H1 (cell line): Measurements from ENCODE around the gene SLC51B. TPM values are rescaled to one million over a fixed set of nuclear protein-coding genes. Genes with fewer than 3 reads are reported as not detected.

Experiments
- CTCF ChIA-PET: fragments of 300-600 bp; sonication (Branson Sonifier 250); formaldehyde crosslinking; loops from one replicate; lab custom pipeline; 2021; ENCODE audit not compliant: partially characterized antibody; lab: Charles Lee
- POLR2A ChIA-PET: fragments of 300-600 bp; sonication (Branson Sonifier 250); formaldehyde crosslinking; loops from one replicate; lab custom pipeline; 2021; ENCODE audit warnings: inconsistent platforms; ENCODE audit not compliant: partially characterized antibody; lab: Charles Lee
- DNase-seq, 2 experiments: peaks; one replicate each; pipeline versions ENCODE4 v3.0.0 to v3.0.0-alpha.2; 2010 to 2022; ENCODE audit warnings: low spot score in 2 of 2, low read depth in 1 of 2, mixed read lengths in 1 of 2
- FAIRE-seq: peaks from 2 replicates; lab custom pipeline; 2011; peaks lifted over from hg19 to GRCh38; lab: Jason Lieb, UNC
- H2AFZ ChIP-seq: 2 replicates; pipeline ENCODE4 v1.8.1; 2012; ENCODE audit warnings: low read length, inconsistent platforms
- H2AK5ac ChIP-seq: 2 replicates; pipeline ENCODE4 v1.6.1; 2013; ENCODE audit warnings: low read depth, low read length
- H2BK120ac ChIP-seq: replicated peaks from 2 replicates; pipeline ENCODE3; 2013; ENCODE audit warnings: low read depth, low read length, inconsistent platforms
- H2BK12ac ChIP-seq: 2 replicates; pipeline ENCODE4 v1.6.1; 2013; ENCODE audit warnings: low read depth, low read length
- H2BK15ac ChIP-seq: 2 replicates; pipeline ENCODE4 v1.6.1; 2013; ENCODE audit warnings: low read length
- H2BK20ac ChIP-seq: 2 replicates; pipeline ENCODE4 v1.6.1; 2013; ENCODE audit warnings: low read length
- H2BK5ac ChIP-seq: 2 replicates; pipeline ENCODE4 v1.6.1; 2013; ENCODE audit warnings: low read depth, low read length
- H3K14ac ChIP-seq: 2 replicates; pipeline ENCODE4 v1.6.1; 2013; ENCODE audit warnings: inconsistent platforms; ENCODE audit not compliant: insufficient read length
- H3K18ac ChIP-seq: 2 replicates; pipeline ENCODE4 v1.6.1; 2013; ENCODE audit warnings: low read length; ENCODE audit errors: extremely low read depth
- H3K23ac ChIP-seq: 2 replicates; pipeline ENCODE4 v1.6.1; 2013; ENCODE audit warnings: inconsistent platforms; ENCODE audit not compliant: insufficient read length
- H3K23me2 ChIP-seq: 2 replicates; pipeline ENCODE4 v1.6.1; 2013; ENCODE audit warnings: low read depth, low read length
- H3K27ac ChIP-seq: 2 replicates; pipeline ENCODE4 v1.6.1; 2011; ENCODE audit warnings: low read depth, low read length, inconsistent platforms
- H3K27me3 ChIP-seq, 4 experiments: replicated peaks in 1 of 4; 1 replicate in 1 of 4; 2 replicates in 3 of 4; pipeline versions ENCODE4 v1.6.1 to v1.8.1; 2011 to 2013; ENCODE audit warnings: low read length in 3 of 4, mild to moderate bottlenecking in 3 of 4, inconsistent platforms in 2 of 4, mixed read lengths in 2 of 4, moderate library complexity in 1 of 4; ENCODE audit not compliant: control insufficient read depth in 3 of 4, insufficient read depth in 3 of 4; ENCODE audit errors: extremely low read depth in 1 of 4
- H3K36me3 ChIP-seq, 4 experiments: 2 replicates each; pipeline versions ENCODE4 v1.6.1 to v1.8.1; 2011 to 2013; ENCODE audit warnings: mild to moderate bottlenecking in 4 of 4, low read length in 3 of 4, moderate library complexity in 2 of 4, control low read depth in 1 of 4, inconsistent platforms in 1 of 4; ENCODE audit not compliant: insufficient read depth in 4 of 4, control insufficient read depth in 2 of 4
- H3K4ac ChIP-seq: replicated peaks from 2 replicates; pipeline ENCODE3; 2013; ENCODE audit warnings: low read length, low read depth, mixed read lengths, inconsistent platforms; ENCODE audit not compliant: insufficient read length
- H3K4me1 ChIP-seq, 4 experiments: replicated peaks in 1 of 4; 1 replicate in 1 of 4; 2 replicates in 3 of 4; pipeline versions ENCODE4 v1.6.1 to v1.8.1; 2011 to 2013; ENCODE audit warnings: low read length in 3 of 4, inconsistent platforms in 2 of 4, mixed read lengths in 1 of 4; ENCODE audit not compliant: insufficient read depth in 4 of 4, control insufficient read depth in 3 of 4
- H3K4me2 ChIP-seq, 2 experiments: 2 replicates each; pipeline versions ENCODE4 v1.6.1 to v1.8.1; 2011 to 2013; ENCODE audit warnings: low read depth in 2 of 2, low read length in 2 of 2, control low read depth in 1 of 2, inconsistent platforms in 1 of 2, mild to moderate bottlenecking in 1 of 2; ENCODE audit not compliant: insufficient read depth in 1 of 2
- H3K4me3 ChIP-seq, 4 experiments: fragments of 200-600, 300-600 bp in 1 of 4; sonication (generic), shearing (Covaris generic), sonication (Bioruptor Twin) in 1 of 4; 2 replicates each; pipeline versions ENCODE4 v1.5.1 to v1.8.1; 2011 to 2016; ENCODE audit warnings: low read length in 4 of 4, low read depth in 3 of 4, control low read depth in 2 of 4, inconsistent platforms in 2 of 4, mild to moderate bottlenecking in 2 of 4, mixed read lengths in 1 of 4, moderate library complexity in 1 of 4; ENCODE audit not compliant: insufficient read depth in 2 of 4; ENCODE audit errors: extremely low read depth in 1 of 4
- H3K56ac ChIP-seq: replicated peaks from 2 replicates; pipeline ENCODE3; 2013; ENCODE audit warnings: low read depth, mild to moderate bottlenecking, mixed read lengths, low read length, inconsistent platforms; ENCODE audit not compliant: insufficient read length
- H3K79me1 ChIP-seq: 2 replicates; pipeline ENCODE4 v1.6.1; 2013; ENCODE audit warnings: low read depth, low read length, control low read depth
- H3K79me2 ChIP-seq, 2 experiments: 2 replicates each; pipeline versions ENCODE4 v1.6.1 to v1.8.1; 2012 to 2013; ENCODE audit warnings: low read length in 2 of 2, mild to moderate bottlenecking in 2 of 2, inconsistent platforms in 1 of 2; ENCODE audit not compliant: insufficient read depth in 2 of 2, control insufficient read depth in 1 of 2
- H3K9ac ChIP-seq, 4 experiments: replicated peaks in 1 of 4; 1 replicate in 1 of 4; 2 replicates in 3 of 4; pipeline versions ENCODE4 v1.6.1 to v1.8.1; 2011 to 2013; ENCODE audit warnings: low read depth in 3 of 4, low read length in 3 of 4, control low read depth in 2 of 4, mild to moderate bottlenecking in 2 of 4, moderate library complexity in 2 of 4, inconsistent platforms in 1 of 4; ENCODE audit errors: extremely low read depth in 1 of 4
- H3K9me3 ChIP-seq, 2 experiments: 2 replicates each; pipeline versions ENCODE4 v1.6.1 to v1.8.1; 2012 to 2013; ENCODE audit warnings: mild to moderate bottlenecking in 2 of 2, moderate library complexity in 2 of 2, control low read depth in 1 of 2, inconsistent platforms in 1 of 2, low read depth in 1 of 2, low read length in 1 of 2, mixed read lengths in 1 of 2; ENCODE audit not compliant: insufficient read depth in 2 of 2
- H4K20me1 ChIP-seq, 2 experiments: replicated peaks in 1 of 2; 2 replicates each; pipeline versions ENCODE3 to v1.8.1; 2011 to 2013; ENCODE audit warnings: inconsistent platforms in 2 of 2, low read length in 2 of 2, mild to moderate bottlenecking in 1 of 2; ENCODE audit not compliant: insufficient read depth in 2 of 2, control insufficient read depth in 1 of 2
- H4K5ac ChIP-seq: 2 replicates; pipeline ENCODE4 v1.6.1; 2013; ENCODE audit warnings: low read length, low read depth, mixed read lengths, inconsistent platforms; ENCODE audit not compliant: insufficient read length
- H4K8ac ChIP-seq: 2 replicates; pipeline ENCODE4 v1.8.0; 2013; ENCODE audit warnings: mild to moderate bottlenecking, moderate library complexity, low read length, inconsistent platforms; ENCODE audit not compliant: insufficient read depth; ENCODE audit errors: extremely low read depth
- H4K91ac ChIP-seq: replicated peaks from 2 replicates; pipeline ENCODE3; 2013; ENCODE audit warnings: low read length, mixed read lengths, inconsistent platforms; ENCODE audit not compliant: insufficient read length
- CBX5 ChIP-seq: fragments of 300-800, 300-1000 bp; sonication (generic); IDR thresholded peaks from 2 replicates; pipeline ENCODE4 v1.7.1; 2016; ENCODE audit warnings: antibody characterized with exemption, low read length, low read depth
- CTBP2 ChIP-seq: IDR thresholded peaks from 2 replicates; pipeline ENCODE4 v1.7.0; 2011; ENCODE audit warnings: borderline replicate concordance, mild to moderate bottlenecking, moderate library complexity, mixed read lengths, low read length; ENCODE audit not compliant: insufficient read depth, insufficient read length
- HDAC2 ChIP-seq, 2 experiments: fragments of 300-600 bp in 1 of 2; sonication (generic) in 1 of 2; IDR thresholded peaks; 2 replicates each; pipeline ENCODE4 v1.6.1; 2011 to 2012; ENCODE audit warnings: low read depth in 2 of 2, low read length in 2 of 2, mild to moderate bottlenecking in 2 of 2, moderate library complexity in 2 of 2, borderline replicate concordance in 1 of 2, inconsistent platforms in 1 of 2
- JUN ChIP-seq: IDR thresholded peaks from 2 replicates; pipeline ENCODE4 v1.6.1; 2011; ENCODE audit warnings: low read depth, mild to moderate bottlenecking, improper control_type of control experiment, low read length
- SRF ChIP-seq: IDR thresholded peaks from 2 replicates; pipeline ENCODE4 v1.6.1; 2011; ENCODE audit warnings: mild to moderate bottlenecking, low read depth, low read length, moderate library complexity
- TBP ChIP-seq: IDR thresholded peaks from 2 replicates; pipeline ENCODE4 v1.6.1; 2011; ENCODE audit warnings: low read depth, low read length, improper control_type of control experiment
- USF2 ChIP-seq: IDR thresholded peaks from 2 replicates; pipeline ENCODE4 v1.6.1; 2011; ENCODE audit warnings: low read length, improper control_type of control experiment
- WGBS, 2 experiments: shearing (Covaris generic) in 1 of 2; methylation state at CpG; one replicate each; pipeline versions ENCODE4 v1.1.6 to v1.1.7; 2013 to 2015; ENCODE audit warnings: low lambda C conversion rate in 2 of 2, mixed read lengths in 2 of 2, inconsistent platforms in 1 of 2, low coverage in 1 of 2, missing lambda C conversion rate in 1 of 2; ENCODE audit not compliant: insufficient replicate concordance in 2 of 2, insufficient coverage in 1 of 2, insufficient read length in 1 of 2; ENCODE audit errors: extremely low coverage in 1 of 2, missing lambda C conversion rate in 1 of 2; 5-methylcytosine and 5-hydroxymethylcytosine counted together
- polyA plus RNA-seq, 7 experiments: library from polyadenylated mRNA; depleted of rRNA in 3 of 7; stranded (reverse) in 5 of 7; unstranded in 2 of 7; fragments of >200 nt in 5 of 7; fragments of 200-250 nt in 2 of 7; gene quantifications; 1 replicate in 5 of 7; 2 replicates in 1 of 7; 4 replicates in 1 of 7; pipeline versions ENCODE4 v1.2.1 to v1.2.3, GENCODE V29; 2011 to 2013; ENCODE audit warnings: missing spikeins in 2 of 7, mixed read lengths in 2 of 7
- total RNA-seq: library from RNA; stranded (reverse); fragmentation: NEBNext Ultra II Directional; extraction: Animal tissue kit (Norgen Biotek cat#: 25700); gene quantifications from 2 replicates; pipeline ENCODE4 v1.2.1, GENCODE V29; 2021
- TF ChIP-seq, protein P1 (sequence below), 3 experiments: IDR thresholded peaks; 1 replicate in 2 of 3; 2 replicates in 1 of 3; pipeline versions ENCODE4 v1.5.1 to v1.6.1; 2011; ENCODE audit warnings: low read length in 3 of 3, mild to moderate bottlenecking in 3 of 3, inconsistent platforms in 2 of 3, low read depth in 1 of 3, moderate library complexity in 1 of 3; ENCODE audit not compliant: insufficient read depth in 1 of 3; ENCODE audit errors: control extremely low read depth in 1 of 3

Gene SLC51B
- total and polyA plus RNA-seq, 2 of the 8 experiments (the other 6 are each of a cell fraction or from before 2014, with no cell fraction given) = not detected

- Histone ChIP-seq H2AK5ac (no peak overlapping the region), H3K9ac (no peak overlapping the region), H3K9me3 (no peaks in the 10 kb centered on the region), H4K91ac (no peak overlapping the region), H3K79me2 (no peaks in the 10 kb centered on the region), H3K27me3 (no peaks in the 10 kb centered on the region; a peak in 1 of 7 replicates), H3K4me3 (no peak overlapping the region), H3K79me1 (no peaks in the 10 kb centered on the region), H3K4me2 (no peak overlapping the region), H2BK20ac (no peak overlapping the region), H4K20me1 (no peaks in the 10 kb centered on the region), H2BK120ac (no peak overlapping the region), H4K5ac (no peak overlapping the region), H2BK5ac (no peak overlapping the region), H2BK12ac (no peak overlapping the region), H3K23ac (no peak overlapping the region), H2BK15ac (no peak overlapping the region), H3K4me1 (no peaks in the 10 kb centered on the region), H3K18ac (no peak overlapping the region), H3K14ac (no peak overlapping the region), H4K8ac (no peak overlapping the region), H2AFZ (no peak overlapping the region), H3K56ac (no peak overlapping the region), H3K36me3 (no peaks in the 10 kb centered on the region; a peak in 1 of 8 replicates), H3K4ac (no peak overlapping the region), H3K23me2 (no peaks in the 10 kb centered on the region), H3K27ac (no peak overlapping the region)
- ChIA-PET CTCF (interaction anchor here (0.6 to 33.2 kb wide), 7 partner anchors 14 to 44 kb away, joined by 4 to 1213 read pairs (median 39); partner anchors contain the start of genes KBTBD13, RASL12 and SLC51B), POLR2A (interaction anchor here (0.6 to 1.7 kb wide), 3 partner anchors 8 to 46 kb away, joined by 3 to 5 read pairs (median 4); no protein-coding TSS in a partner anchor)
- FAIRE-seq (no peak), DNase-seq (no peak)
- 88% methylated on average over 8 of the region's 8 CpGs; no CpG with 5 or more reads in 1 of the 2 experiments for WGBS, 2 experiments
- no peak for TF ChIP-seq SRF
- TF ChIP-seq TBP = no peak
- no peak for TF ChIP-seq JUN
- TF ChIP-seq CTBP2 = no peak
- TF ChIP-seq USF2 = no peak
- no peak for TF ChIP-seq HDAC2 (IDR thresholded peaks at IDR 0.05; ENCODE audit: borderline replicate concordance in 1 of 2, low read depth in 2 of 2, low read length in 2 of 2)
- TF ChIP-seq, protein P1, sequence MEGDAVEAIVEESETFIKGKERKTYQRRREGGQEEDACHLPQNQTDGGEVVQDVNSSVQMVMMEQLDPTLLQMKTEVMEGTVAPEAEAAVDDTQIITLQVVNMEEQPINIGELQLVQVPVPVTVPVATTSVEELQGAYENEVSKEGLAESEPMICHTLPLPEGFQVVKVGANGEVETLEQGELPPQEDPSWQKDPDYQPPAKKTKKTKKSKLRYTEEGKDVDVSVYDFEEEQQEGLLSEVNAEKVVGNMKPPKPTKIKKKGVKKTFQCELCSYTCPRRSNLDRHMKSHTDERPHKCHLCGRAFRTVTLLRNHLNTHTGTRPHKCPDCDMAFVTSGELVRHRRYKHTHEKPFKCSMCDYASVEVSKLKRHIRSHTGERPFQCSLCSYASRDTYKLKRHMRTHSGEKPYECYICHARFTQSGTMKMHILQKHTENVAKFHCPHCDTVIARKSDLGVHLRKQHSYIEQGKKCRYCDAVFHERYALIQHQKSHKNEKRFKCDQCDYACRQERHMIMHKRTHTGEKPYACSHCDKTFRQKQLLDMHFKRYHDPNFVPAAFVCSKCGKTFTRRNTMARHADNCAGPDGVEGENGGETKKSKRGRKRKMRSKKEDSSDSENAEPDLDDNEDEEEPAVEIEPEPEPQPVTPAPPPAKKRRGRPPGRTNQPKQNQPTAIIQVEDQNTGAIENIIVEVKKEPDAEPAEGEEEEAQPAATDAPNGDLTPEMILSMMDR (IDR thresholded peaks at IDR 0.05; ENCODE audit: control extremely low read depth in 1 of 3, insufficient read depth in 1 of 3, low read depth in 1 of 3, low read length in 3 of 3) = no peak
- TF ChIP-seq CBX5 = no peak
Observed at GRCh38 chr15:65056868-65057548, 11.8 kb downstream of the SLC51B start.
